ENCODE data around the gene DDX41.

GRCh38 chr5:177474846-177475562, 41.8 kb downstream of the DDX41 start:
- TF ChIP-seq CTCF (conservative IDR thresholded peaks at IDR 0.05; ENCODE audit: low read length) (no peak), EZH2phosphoT487 (IDR thresholded peaks at IDR 0.05; ENCODE audit: borderline replicate concordance, low read depth, low read length) (no peak)
